PC-3 (cell line): ENCODE data around the gene OSBPL8. TPM values are rescaled to one million over a fixed set of nuclear protein-coding genes. Genes with fewer than 3 reads are reported as not detected.

Source experiments
- ATAC-seq: fragments of 200-7000 bp; cut with Tn5 transposase; 2 replicates; pipeline ENCODE4 v1.9.1; 2020; ENCODE audit warnings: mild to moderate bottlenecking, moderate library complexity
- BruUV-seq: library from RNA; stranded (reverse); fragments of 400-500 nt; replicated peaks from 2 replicates; lab custom pipeline; 2021; lab: Mats Ljungman, UMichigan
- CTCF ChIA-PET: fragments of 300-600 bp; sonication (Branson Sonifier 250); formaldehyde crosslinking; loops from one replicate; lab custom pipeline; 2022; ENCODE audit warnings: antibody characterized with exemption; lab: Charles Lee
- POLR2A ChIA-PET: fragments of 300-600 bp; sonication (Branson Sonifier 250); formaldehyde crosslinking; loops from one replicate; lab custom pipeline; 2022; ENCODE audit warnings: antibody characterized with exemption; ENCODE audit not compliant: unreplicated experiment; lab: Charles Lee
- DNase-seq: peaks from one replicate; pipeline ENCODE4 v3.0.0-alpha.2; 2015
- H2AFZ ChIP-seq: fragments of 300-600 bp; sonication (generic); 2 replicates; pipeline ENCODE4 v1.6.0; 2016; ENCODE audit warnings: antibody characterized with exemption, low read length
- H3F3A ChIP-seq: fragments of 300-600 bp; sonication (generic); one replicate; pipeline ENCODE4 v1.6.0; 2017; ENCODE audit warnings: antibody characterized with exemption, low read length, control low read depth, mild to moderate bottlenecking; ENCODE audit not compliant: unreplicated experiment
- H3K27ac ChIP-seq: fragments of 300-600 bp; sonication (generic); 2 replicates; pipeline ENCODE4 v1.5.1; 2016; ENCODE audit warnings: mild to moderate bottlenecking, low read length
- H3K27me3 ChIP-seq: fragments of 300-600 bp; sonication (generic); 2 replicates; pipeline ENCODE4 v1.6.1; 2016; ENCODE audit warnings: low read length, mixed read lengths
- H3K36me3 ChIP-seq: fragments of 300-600 bp; sonication (generic); 2 replicates; pipeline ENCODE4 v1.6.1; 2016; ENCODE audit warnings: low read depth, mixed run types, low read length, mixed read lengths
- H3K4me1 ChIP-seq: fragments of 300-600 bp; sonication (generic); 2 replicates; pipeline ENCODE4 v1.5.1; 2016; ENCODE audit warnings: low read length; ENCODE audit not compliant: insufficient read depth
- H3K4me2 ChIP-seq: fragments of 300-600 bp; sonication (generic); 2 replicates; pipeline ENCODE4 v1.6.0; 2016; ENCODE audit warnings: low read length
- H3K4me3 ChIP-seq: fragments of 300-600 bp; sonication (generic); 2 replicates; pipeline ENCODE4 v1.5.1; 2016; ENCODE audit warnings: mild to moderate bottlenecking, low read length, mixed read lengths
- H3K79me2 ChIP-seq: fragments of 300-600 bp; sonication (generic); 2 replicates; pipeline ENCODE4 v1.6.1; 2017; ENCODE audit warnings: low read length, mixed read lengths
- H3K9ac ChIP-seq: fragments of 300-600 bp; sonication (generic); 2 replicates; pipeline ENCODE4 v1.6.0; 2016; ENCODE audit warnings: mild to moderate bottlenecking, low read length
- H3K9me2 ChIP-seq: fragments of 300-600 bp; sonication (generic); replicated peaks from 2 replicates; pipeline ENCODE4 v1.6.1; 2016; ENCODE audit warnings: mixed run types, low read length, mixed read lengths
- H3K9me3 ChIP-seq: fragments of 300-600 bp; sonication (generic); 2 replicates; pipeline ENCODE4 v1.6.1; 2016; ENCODE audit warnings: low read length, mixed read lengths
- H4K20me1 ChIP-seq: fragments of 300-600 bp; sonication (generic); 2 replicates; pipeline ENCODE4 v1.6.1; 2016; ENCODE audit warnings: low read length, mixed read lengths
- CTCF ChIP-seq: fragments of 300-600 bp; sonication (generic); conservative IDR thresholded peaks from 2 replicates; pipeline ENCODE4 v1.5.1; 2017; ENCODE audit warnings: antibody characterized with exemption, low read depth, mild to moderate bottlenecking, low read length
- EZH2 ChIP-seq: fragments of 300-600 bp; sonication (generic); IDR thresholded peaks from one replicate; pipeline ENCODE4 v1.6.1; 2017; ENCODE audit warnings: antibody characterized with exemption, mild to moderate bottlenecking, low read length; ENCODE audit not compliant: unreplicated experiment
- EZH2phosphoT487 ChIP-seq: fragments of 300-600 bp; sonication (generic); IDR thresholded peaks from 2 replicates; pipeline ENCODE4 v1.6.1; 2018; ENCODE audit warnings: mild to moderate bottlenecking, antibody characterized with exemption, low read length, borderline replicate concordance
- intact Hi-C: fragments of 100-400 bp; cut with micrococcal nuclease; formaldehyde crosslinking; loops from 2 replicates; pipeline ENCODE4 v1.9.0; 2023
- total RNA-seq: library from RNA; depleted of rRNA; stranded (reverse); fragments of >200 nt; gene quantifications from 2 replicates; pipeline ENCODE4 v1.2.3, GENCODE V29; 2014

The OSBPL8 gene
- total RNA-seq, 1 experiment from 2014 or later = 28.5 TPM

GRCh38 chr12:76531056-76531455 is 28.5 kb downstream of the OSBPL8 start:
- BruUV-seq = no TSS peak
- H3F3A ChIP-seq = no peaks in the 10 kb centered on the region
- H3K36me3 ChIP-seq = no peaks in the 10 kb centered on the region
- no peak overlapping the region for H3K27ac ChIP-seq
- H4K20me1 ChIP-seq = no peaks in the 10 kb centered on the region
- POLR2A ChIA-PET = no interaction called here
- H3K9me3 ChIP-seq = no peaks in the 10 kb centered on the region
- no peak for DNase-seq
- H3K4me1 ChIP-seq = no peaks in the 10 kb centered on the region
- H3K27me3 ChIP-seq = no peaks in the 10 kb centered on the region
- peaks cover 16% of the 10 kb centered on the region for H3K79me2 ChIP-seq
- no peak overlapping the region for H3K9ac ChIP-seq
- no peaks in the 10 kb centered on the region for H3K9me2 ChIP-seq
- no peak overlapping the region for H3K4me2 ChIP-seq
- no peak overlapping the region for H3K4me3 ChIP-seq
- CTCF ChIA-PET = no interaction called here
- no peak for TF ChIP-seq CTCF
- TF ChIP-seq EZH2 = no peak
- no peak for TF ChIP-seq EZH2phosphoT487
- H2AFZ ChIP-seq = no peak overlapping the region
- intact Hi-C loops = no loop called here
- ATAC-seq = no peak

GRCh38 chr12:76530516-76530915 is 29.1 kb downstream of the OSBPL8 start:
- Histone ChIP-seq H2AFZ (no peak overlapping the region), H3K4me2 (no peak overlapping the region), H3K4me1 (no peaks in the 10 kb centered on the region), H3K36me3 (no peaks in the 10 kb centered on the region), H3K4me3 (no peak overlapping the region), H3F3A (no peaks in the 10 kb centered on the region), H3K79me2 (peaks cover 12% of the 10 kb centered on the region), H3K27ac (no peak overlapping the region), H4K20me1 (no peaks in the 10 kb centered on the region), H3K9me2 (no peaks in the 10 kb centered on the region), H3K9ac (no peak overlapping the region), H3K9me3 (no peaks in the 10 kb centered on the region), H3K27me3 (no peaks in the 10 kb centered on the region)
- CTCF ChIA-PET = no interaction called here
- POLR2A ChIA-PET = no interaction called here
- intact Hi-C loops = no loop called here
- no TSS peak for BruUV-seq
- DNase-seq = no peak
- TF ChIP-seq EZH2 = no peak
- ATAC-seq = no peak

GRCh38 chr12:76529226-76529918 is 30.2 kb downstream of the OSBPL8 start:
- TF ChIP-seq EZH2phosphoT487 (no peak), CTCF (no peak), EZH2 (no peak)
- POLR2A ChIA-PET = no interaction called here
- no peaks in the 10 kb centered on the region for H3K4me1 ChIP-seq
- no peaks in the 10 kb centered on the region for H3K27me3 ChIP-seq
- DNase-seq (no peak), ATAC-seq (no peak)
- H3F3A ChIP-seq = no peaks in the 10 kb centered on the region
- H3K36me3 ChIP-seq = no peaks in the 10 kb centered on the region
- H3K4me3 ChIP-seq = no peak overlapping the region
- intact Hi-C loops = no loop called here
- H3K4me2 ChIP-seq = no peak overlapping the region
- no peaks in the 10 kb centered on the region for H3K9me3 ChIP-seq
- no peaks in the 10 kb centered on the region for H3K9me2 ChIP-seq
- CTCF ChIA-PET = no interaction called here
- no peaks in the 10 kb centered on the region for H4K20me1 ChIP-seq
- H3K27ac ChIP-seq = no peak overlapping the region
- peaks cover 2% of the 10 kb centered on the region; the same call in 1 of the 2 replicates for H3K79me2 ChIP-seq
- no peak overlapping the region for H3K9ac ChIP-seq
- H2AFZ ChIP-seq = no peak overlapping the region
- no TSS peak for BruUV-seq
